Thyroid gland (tissue), 4 donors: ENCODE results near the gene SLC9C1.

Experiments
- POLR2A ChIP-seq, 2 donors: fragments of 450-650 bp; IDR thresholded peaks; one replicate each; pipeline ENCODE4 v1.6.1; 2017; ENCODE audit warnings: antibody characterized with exemption in 2 of 2, mild to moderate bottlenecking in 2 of 2, moderate library complexity in 1 of 2
- TF ChIP-seq, protein P1 (sequence below), 6 experiments: fragments of 200-600 bp in 3 of 6; fragments of 450-650 bp in 3 of 6; sonication (generic) in 3 of 6; IDR thresholded peaks; one replicate each; pipeline ENCODE4 v1.5.1; 2016 to 2019; ENCODE audit warnings: antibody characterized with exemption in 6 of 6, mild to moderate bottlenecking in 2 of 6, inconsistent platforms in 1 of 6, moderate library complexity in 1 of 6

DNA sequence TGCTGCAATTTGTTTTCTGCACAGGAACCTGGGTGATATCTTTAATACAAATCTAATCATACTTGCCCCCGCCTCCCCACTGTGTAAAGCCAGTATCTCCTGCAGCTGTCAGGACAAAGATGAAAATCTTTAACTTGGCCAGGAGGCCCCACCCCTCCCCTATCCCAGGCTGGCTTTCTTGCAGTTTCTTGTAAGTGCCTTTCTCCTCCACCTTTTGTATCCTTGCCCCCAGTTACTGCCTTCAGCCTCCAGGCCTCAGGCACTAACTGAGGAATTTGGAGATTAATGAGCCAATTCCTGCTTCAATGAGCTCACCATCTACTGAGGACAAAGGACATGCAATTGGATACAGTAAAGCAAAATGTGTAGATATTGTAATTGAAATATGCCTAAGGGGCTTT lies 167.5 kb downstream of the SLC9C1 start:
- TF ChIP-seq, protein P1, sequence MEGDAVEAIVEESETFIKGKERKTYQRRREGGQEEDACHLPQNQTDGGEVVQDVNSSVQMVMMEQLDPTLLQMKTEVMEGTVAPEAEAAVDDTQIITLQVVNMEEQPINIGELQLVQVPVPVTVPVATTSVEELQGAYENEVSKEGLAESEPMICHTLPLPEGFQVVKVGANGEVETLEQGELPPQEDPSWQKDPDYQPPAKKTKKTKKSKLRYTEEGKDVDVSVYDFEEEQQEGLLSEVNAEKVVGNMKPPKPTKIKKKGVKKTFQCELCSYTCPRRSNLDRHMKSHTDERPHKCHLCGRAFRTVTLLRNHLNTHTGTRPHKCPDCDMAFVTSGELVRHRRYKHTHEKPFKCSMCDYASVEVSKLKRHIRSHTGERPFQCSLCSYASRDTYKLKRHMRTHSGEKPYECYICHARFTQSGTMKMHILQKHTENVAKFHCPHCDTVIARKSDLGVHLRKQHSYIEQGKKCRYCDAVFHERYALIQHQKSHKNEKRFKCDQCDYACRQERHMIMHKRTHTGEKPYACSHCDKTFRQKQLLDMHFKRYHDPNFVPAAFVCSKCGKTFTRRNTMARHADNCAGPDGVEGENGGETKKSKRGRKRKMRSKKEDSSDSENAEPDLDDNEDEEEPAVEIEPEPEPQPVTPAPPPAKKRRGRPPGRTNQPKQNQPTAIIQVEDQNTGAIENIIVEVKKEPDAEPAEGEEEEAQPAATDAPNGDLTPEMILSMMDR (IDR thresholded peaks at IDR 0.05): no peak
- TF ChIP-seq POLR2A (IDR thresholded peaks at IDR 0.05): no peak
